CD1c-positive myeloid dendritic cell (primary cell): ENCODE results near the gene DOCK2.
"Not testable (repeated sequence)": the region's sequence is repeated elsewhere in the genome, so short reads cannot be mapped to it uniquely, and the experiment has no call there.

Source experiments
- DNase-seq: peaks from one replicate; pipeline ENCODE4 v3.0.0-alpha.2; 2016; ENCODE audit errors: extremely low spot score

Gene DOCK2

DNA sequence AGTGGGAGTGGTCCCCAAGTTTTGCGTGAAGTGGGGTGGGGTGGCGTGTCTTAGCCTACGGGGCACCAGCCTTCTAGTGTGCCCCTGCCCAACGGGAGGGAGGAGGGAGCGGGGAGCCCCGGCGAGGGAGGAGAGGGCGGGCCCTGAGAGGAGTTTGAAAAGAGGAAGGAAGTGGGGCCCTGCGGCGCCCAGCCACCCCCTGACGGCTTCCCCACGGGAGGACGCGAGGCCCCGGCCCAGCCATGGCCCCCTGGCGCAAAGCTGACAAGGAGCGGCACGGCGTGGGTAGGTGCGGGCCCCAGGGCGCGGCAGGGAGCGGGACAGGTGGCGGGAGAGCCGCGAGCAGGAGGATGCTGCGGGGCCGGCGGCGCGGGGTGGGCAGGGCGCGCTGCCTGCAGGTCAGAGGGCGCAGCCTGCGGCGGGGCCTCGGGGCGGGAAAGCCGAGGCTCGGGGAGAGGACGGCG, at the start of gene DOCK2:
Gene DOCK2, plus strand, starts transcription at position 191 of the 464 bp plus-strand sequence. Its CDS starts 52 bp downstream, at position 243.
- DNase-seq, result peak; percentile 83

DNA sequence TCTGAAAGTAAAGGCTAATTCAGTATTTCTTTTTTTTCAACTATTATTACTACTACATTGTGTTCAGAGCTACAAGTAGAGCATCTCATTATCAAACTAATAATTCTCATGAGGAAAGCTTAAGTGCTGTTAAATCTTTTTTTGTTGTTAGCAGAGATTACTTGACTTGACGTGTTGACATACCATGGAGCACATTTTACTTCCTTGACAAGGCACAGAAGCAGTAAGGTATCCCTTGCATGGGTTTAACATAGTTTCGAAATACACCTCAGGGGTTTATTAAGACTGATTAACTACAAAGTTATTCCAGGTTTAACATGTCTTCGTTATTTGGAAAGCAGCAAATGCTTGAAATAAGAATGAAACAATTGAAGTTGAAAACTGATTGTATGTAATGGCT, 46.5 kb upstream of the DOCK2 start:
- no peak for DNase-seq

DNA sequence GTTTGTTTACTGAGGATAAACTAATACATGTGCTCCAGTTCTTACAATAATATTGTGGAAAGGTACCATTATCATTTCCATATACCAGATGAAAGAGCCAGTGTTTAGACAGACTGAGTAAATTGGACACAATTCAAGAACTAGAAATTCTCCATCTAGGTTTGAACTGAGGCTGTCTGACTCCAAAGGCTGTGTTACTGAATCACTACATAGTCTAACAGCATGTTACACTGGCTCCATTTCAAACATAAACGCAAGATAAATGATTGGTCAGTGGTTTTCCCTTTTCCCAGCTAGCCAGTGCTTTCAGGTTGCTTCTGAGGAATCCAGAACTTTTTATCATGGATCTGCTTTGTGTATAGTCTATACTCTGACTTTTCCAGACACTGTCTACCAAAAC, 45.4 kb upstream of the DOCK2 start:
- DNase-seq, result no peak

DNA sequence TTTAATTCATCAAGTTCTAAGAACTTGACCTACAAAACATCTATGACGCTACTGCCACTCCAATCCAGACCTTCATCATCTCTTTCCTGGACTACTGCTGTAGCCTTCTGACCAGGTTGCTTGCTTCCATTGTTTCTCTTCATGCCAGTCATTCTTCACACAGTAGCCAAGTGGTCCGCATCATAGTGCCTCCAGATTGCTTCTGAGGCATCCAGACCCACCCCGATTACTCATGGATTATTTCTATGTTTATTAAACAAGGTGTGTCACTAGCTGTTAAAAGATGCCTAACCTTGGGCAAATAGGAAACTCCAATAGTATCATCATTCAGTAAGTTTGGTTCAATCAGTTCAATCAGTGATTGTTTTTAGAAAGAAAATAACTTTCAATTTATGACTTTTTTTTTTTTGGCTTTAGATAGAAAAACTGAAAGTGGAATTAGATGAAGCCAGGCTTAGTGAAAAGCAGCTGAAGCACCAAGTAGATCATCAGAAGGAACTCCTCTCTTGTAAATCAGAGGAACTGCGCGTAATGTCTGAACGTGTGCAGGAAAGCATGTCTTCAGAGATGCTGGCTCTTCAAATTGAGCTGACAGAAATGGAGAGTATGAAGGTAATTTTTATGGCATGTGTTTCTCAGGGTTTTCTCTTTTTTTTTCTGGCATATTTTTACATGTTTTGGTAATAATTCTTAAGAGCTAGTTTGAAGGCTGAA, 44.0 kb upstream of the DOCK2 start:
- DNase-seq, result no peak

DNA sequence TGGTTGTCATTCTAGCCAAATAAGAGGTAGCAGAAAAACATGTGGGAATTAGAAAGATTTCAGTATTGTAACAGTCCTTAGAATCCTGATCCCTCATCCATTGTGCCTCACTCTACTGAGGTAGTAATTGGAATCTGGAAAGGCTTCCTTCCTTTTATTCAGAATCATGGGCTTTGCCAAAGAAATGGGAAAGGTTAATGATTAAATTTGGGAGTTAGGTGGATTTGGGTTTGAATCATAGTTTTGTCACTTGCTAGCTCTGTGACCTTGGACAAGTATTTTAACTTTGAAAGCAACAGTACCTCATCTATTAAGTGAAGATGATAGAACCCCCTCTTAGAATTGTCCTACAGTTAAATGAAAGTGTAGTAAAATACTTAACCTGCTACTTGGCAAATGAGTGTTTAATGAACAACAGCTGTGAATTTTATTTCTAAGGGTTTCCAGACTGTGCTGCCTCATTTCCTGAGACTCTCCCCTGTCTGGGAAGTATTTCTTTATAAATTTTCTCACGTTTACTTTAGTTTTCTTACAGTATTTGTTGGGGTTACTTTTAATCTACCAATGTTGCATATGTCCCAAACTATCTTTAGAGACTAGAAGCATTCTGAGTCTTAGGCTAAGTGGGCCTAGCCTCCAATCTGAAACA, 41.8 kb upstream of the DOCK2 start:
- no peak for DNase-seq

DNA sequence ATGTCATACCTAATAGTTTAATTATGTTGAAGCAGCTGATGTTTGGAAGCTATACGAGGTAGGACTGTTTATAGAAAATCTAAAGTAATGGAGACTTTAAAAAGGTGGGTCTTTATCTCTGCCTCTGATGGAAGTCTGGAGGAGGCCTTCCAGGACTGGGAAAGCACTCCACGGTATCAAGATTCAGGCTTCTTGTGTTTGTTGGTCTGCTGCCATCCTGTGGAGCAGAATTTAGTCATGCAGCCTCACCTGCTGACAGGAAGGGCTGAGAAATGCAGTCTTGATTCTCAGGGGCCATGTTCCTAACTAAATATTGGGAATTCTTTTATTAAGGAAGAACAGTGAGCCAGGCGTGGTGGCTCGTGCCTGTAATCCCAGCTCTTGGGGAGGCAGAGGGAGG, 37.6 kb upstream of the DOCK2 start:
- DNase-seq, result no peak

DNA sequence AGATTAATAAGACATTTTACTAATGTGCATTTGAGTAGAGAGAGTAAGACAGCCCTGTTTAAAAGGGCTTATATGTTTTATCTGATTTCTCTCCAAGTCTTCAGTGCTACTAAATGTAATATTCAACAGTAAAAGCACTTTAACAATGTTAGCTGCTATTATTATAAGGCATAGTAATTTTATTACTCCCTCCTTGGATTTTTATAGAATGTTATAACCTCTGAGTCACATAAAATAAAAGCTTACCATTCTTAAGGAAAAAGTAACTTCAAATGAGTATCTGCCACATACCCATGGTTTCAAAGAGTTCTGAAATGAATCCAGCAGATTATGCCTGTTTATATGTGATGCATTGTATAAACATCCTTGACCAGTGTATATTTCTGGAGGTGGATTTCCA, 34.5 kb upstream of the DOCK2 start:
- no peak for DNase-seq

DNA sequence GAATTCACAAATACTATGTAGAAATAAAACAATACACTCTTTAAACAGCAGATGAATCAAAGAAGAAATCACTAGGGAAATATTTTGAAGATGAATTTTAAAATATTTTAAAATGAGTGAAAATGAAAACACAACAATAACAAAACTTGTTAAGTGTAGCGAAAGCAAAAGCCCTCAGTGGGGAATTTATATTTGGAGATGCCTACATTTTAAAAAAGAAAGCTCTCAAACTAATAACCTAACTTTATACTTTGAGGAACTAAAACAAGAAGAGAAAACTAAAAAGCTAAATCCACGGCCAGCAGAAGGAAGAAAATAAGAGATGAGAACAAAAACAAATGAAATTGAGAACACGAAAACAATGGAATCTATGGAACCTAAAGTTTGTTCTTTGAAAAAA, 30.8 kb upstream of the DOCK2 start:
- DNase-seq, result no peak

DNA sequence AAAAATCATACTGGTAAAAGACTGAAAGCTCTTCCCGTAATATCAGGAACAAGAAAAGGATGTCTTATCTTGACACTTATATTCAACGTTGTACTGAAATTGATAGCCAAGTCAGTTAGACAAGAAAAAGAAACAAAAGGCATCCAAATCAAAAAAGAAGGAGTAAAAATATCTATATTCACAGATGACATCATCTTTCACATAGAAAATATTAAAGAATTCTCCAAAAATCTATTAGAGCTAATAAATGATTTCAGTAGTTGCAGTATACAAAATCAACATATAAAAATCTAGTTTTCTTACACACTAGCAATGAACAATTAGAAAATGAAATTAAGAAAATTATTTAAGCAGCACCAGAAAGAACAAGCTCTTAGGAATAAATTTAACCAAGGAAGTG, 29.2 kb upstream of the DOCK2 start:
- DNase-seq, result no peak

DNA sequence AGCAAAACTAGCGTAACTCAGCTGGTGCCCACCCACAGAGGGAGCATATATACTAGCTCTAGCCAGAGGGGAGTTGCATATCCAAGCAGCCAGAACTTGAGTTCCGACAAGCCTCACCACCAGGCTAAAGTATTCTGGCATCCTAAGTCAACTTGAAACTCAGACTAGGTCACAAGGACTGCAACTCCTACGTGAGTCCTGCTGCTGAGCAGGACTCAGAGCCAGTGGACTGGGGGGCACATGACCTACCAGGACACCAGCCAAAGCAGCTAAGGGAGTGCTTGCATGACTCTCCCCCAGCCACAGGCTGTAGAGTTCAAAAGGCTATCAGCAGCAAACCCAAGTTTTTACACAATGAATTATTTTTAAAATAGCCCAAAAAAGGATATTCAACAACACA, 27.4 kb upstream of the DOCK2 start:
- no peak for DNase-seq

DNA sequence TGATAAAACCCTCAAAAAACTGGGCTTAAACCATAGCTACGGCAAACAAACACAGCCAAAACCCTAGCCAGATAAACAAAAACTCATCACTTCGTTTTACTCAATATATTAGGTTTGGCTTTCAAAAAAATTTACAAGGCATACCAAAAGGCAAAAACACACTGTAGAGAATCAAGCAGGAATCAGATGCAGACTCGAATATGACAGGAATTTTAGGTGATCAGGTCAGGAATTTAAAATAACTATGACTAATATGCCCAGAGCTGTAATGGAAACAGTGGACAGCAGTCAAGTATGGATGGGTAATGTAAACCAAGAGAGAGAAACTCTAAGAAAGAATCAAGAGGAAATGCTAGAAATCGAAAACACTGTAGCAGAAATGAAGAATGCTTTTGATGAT, 26.5 kb upstream of the DOCK2 start:
- no peak for DNase-seq

DNA sequence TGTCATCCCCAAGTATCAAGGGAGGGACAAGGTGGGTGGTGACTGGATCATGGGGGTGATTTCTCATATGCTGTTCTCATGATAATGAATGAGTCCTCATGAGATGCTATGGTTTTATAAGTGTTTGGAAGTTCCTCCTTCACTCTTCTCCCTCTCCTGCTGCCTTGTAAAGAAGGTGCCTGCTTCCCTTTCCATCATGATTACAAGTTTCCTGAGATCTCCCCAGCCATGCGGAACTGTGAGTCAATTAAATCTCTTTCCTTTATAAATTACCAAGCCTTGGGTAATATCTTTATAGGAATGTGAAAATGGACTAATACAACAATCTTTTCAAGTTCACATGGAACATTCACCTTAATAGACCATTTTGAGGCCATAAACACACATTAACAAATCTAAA, 21.5 kb upstream of the DOCK2 start:
- no peak for DNase-seq

DNA sequence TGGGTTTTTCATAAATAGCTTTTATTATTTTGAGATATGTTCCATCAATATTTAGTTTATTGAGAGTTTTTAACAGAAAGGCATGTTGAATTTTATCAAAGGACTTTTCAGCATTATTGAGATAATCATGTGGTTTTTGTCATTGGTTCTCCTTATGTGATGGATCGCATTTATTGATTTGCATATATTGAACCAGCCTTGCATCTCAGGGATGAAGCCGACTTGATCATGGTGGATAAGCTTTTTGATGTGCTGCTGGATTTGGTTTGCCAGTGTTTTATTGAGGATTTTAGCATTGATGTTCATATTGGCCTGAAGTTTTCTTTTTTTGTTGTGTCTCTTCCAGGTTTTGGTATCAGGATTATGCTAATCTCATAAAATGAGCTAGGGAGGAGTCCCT, 12.8 kb upstream of the DOCK2 start:
- not testable (repeated sequence) for DNase-seq

DNA sequence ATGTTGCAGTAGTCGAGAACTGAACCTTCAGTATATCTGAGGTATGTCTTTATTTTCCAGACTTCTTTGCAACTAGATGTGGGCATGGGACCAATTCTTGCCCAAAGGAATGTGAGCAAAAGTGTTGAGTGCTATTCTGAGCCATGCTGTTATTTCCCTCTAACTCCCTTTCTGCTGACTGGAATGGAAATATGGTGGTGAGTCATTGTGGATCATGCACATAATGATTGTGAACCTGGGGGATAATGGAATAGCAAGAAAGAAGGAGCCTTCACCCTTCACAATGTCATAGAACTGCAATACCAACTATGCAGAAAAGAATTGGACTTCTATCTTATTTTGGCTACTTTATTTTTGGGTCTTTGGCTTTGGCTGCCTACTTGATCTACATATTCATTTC, 10.3 kb upstream of the DOCK2 start:
- no peak for DNase-seq

DNA sequence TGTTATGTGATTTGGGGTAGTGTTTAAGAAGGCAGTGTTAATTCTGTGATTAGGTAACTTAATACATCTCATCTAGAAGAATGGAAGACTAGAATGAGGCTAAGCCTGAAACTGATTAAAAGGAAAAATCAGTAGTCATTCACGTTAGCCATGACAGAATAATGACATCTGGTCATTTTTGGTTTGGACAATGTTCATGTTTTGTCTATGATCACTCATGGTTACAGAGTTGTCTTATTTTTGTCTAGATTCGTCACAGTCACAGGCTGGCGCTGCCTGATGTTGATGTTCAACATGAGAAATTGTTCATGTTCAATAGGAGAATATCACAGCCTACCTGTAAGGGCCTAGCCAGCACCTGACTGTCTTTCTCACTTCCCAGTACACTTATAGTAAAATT, 9.5 kb upstream of the DOCK2 start:
- DNase-seq, result no peak

DNA sequence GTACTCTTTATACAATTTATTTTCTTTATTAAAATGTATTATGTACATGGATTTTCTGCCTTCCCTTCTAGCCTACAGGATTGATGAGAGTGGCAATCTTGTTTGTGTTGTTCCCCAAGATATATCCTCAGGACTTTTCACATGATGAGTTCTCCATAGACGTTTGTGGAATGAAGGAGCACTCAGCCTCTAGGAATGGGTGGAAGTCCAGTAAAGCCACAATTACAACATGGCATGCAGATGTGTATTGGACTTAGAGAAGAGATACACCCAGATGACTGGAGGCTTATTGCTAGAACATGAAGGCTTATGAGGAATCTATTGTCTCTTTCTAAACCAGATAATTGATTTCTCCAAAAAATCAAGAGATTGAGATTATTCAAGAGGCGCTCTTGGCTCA, 8.2 kb upstream of the DOCK2 start:
- no peak for DNase-seq

DNA sequence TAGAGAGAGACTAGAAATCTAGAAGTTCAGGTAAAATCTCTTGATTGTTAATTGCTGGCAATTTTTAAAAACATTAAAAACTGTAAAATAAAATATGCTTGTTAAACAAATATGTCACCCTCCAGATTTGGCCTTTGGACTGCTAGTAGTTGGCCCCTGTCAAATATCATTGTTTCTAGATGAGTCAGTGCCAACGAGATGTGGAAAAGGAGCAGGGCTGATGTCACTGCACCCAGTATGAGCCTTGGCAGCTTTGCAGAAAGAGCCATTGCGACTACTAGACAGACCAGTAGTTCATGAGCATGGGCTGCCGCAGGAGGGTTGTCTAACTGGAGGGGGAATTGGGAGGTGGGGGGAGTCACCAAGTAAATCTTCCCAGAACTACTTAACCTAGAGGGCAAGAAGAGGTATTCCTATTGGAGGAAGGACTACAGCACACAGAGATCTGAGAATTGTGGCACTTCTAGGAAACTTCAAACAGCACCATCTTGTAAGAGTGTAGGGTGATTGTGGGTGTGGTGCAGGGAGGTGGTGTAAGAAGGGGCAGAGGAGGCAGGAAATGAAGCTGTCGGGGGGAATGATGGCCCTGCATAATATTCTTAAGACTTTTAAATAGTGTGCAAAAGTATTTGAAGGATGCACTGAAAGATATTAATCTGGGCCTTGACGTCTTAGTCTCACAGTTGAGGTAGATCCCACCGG, 7.1 kb upstream of the DOCK2 start:
- no peak for DNase-seq

DNA sequence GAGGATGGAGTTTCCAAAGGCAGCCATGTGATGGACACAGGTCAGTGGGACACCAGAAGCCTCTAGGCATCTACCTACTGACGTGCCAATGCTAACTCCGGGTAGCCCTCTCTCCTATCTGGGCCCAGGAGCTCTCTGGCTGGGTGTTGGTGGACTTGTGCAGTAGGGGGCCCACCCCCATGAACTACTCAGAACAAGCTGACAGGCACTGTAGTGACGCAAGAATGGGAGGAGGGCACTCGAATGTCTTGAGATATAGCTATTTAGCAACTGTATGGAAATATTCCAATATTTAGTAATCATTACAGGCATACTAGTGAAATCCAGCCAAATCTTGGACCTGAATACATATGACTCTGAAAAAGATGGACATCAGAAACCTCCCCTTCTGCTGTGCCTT, 5.7 kb upstream of the DOCK2 start:
- no peak for DNase-seq

DNA sequence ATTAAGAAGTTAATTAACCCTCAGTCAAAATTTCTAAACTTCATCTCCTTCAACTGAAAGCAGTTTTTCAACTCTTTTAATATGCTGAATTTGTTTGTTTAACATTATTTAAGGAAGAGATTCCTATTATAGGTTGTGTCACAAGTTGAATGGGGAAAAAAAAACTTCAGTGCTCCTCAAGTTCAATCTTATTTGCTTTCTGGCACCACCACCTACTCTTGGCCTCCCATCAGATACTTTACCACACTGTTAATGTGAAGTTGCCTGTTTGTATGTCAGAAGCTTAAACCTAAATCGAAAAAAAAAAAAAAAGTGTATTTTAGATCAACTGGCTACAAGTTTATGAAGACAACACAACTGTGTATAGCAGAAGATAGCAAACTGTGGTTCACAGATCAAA, 4.1 kb upstream of the DOCK2 start:
- DNase-seq, result no peak

DNA sequence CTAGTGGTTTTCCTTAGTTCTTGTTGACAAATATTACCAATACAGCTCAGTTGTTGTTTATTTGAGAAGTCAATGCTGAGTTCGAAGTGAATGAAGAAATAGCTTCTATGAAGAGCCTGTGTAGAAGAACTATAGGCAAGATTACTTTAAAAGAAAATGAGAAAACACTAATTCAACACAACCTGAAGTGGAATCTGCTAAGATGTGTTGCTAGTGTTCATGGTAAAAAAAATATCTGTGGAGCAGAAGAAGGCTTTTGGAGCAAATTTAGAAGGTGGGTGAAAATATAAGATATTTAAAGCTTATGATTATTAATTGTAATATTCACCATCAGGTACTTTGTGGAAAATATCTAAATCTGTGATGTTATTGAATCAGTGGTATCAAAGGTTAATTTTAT, 2.5 kb upstream of the DOCK2 start:
- no peak for DNase-seq

DNA sequence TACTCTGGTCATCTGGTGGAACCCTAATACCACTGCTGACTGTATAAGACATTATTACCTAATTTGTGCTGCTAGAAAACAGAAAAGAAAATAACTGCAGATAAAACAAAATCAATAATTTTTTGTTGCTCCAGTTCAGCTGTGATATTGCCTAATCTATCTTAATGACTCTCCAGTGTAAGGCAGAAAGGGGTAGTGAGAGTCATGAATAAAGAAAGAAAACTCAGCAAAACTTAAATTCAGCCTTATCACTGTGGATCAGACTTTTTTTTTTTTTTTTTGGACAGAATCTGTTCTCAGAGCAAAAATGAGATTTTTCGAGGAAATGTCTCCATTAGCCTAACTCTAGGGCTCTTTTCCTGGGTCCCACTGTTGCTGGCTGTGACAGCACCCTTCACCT, 1.1 kb upstream of the DOCK2 start:
- peak; percentile 68 for DNase-seq

DNA sequence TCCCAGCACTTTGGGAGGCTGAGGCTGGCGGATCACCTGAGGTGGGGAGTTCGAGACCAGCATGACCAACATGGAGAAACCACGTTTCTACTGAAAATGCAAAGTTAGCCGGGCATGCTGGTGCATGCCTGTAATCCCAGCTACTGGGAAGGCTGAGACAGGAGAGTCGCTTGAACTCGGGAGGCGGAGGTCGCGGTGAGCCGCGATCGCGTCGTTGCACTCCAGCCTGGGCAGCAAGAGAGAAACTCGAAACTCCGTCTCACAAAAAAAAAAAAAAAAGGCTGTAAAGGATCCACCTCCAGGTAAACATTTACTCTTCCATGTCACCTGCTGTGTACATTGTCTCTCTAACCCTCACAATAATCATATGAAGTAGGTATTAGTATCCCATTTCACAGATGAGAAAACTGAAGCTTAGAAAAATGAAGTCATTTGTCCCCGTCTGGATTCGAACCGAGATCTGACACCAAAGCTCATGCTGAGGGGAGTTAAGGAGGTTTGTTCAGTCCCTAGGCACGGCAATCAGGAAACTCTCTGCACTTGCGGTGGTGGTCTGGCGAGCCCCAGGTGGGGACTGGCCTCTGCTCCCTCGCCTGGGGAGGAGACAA, 494 bp upstream of the DOCK2 start:
- no peak for DNase-seq
